BE2C (cell line): ENCODE measurements around the gene FCRL2.

ENCODE experiments used
- DNase-seq: peaks from one replicate; pipeline ENCODE4 v3.0.0-alpha.2; 2020
- H3K27me3 ChIP-seq: fragments of 250-450 bp; sonication (Bioruptor Pico); 2 replicates; pipeline ENCODE4 v1.5.1; 2020; ENCODE audit warnings: mild to moderate bottlenecking
- H3K36me3 ChIP-seq: fragments of 250-450 bp; sonication (Bioruptor Pico); 2 replicates; pipeline ENCODE4 v1.5.1; 2020; ENCODE audit warnings: mild to moderate bottlenecking
- H3K4me1 ChIP-seq: fragments of 250-450 bp; sonication (Bioruptor Pico); 2 replicates; pipeline ENCODE4 v1.5.1; 2020
- H3K4me3 ChIP-seq: 2 replicates; pipeline ENCODE4 v1.5.1; 2011; ENCODE audit warnings: low read depth, low read length
- H3K9me3 ChIP-seq: fragments of 250-450 bp; sonication (Bioruptor Pico); 2 replicates; pipeline ENCODE4 v1.5.1; 2020
- TF ChIP-seq, protein P1 (sequence below): IDR thresholded peaks from 2 replicates; pipeline ENCODE4 v1.5.1; 2012; ENCODE audit warnings: mild to moderate bottlenecking, low read depth, low read length

FCRL2 gene

DNA sequence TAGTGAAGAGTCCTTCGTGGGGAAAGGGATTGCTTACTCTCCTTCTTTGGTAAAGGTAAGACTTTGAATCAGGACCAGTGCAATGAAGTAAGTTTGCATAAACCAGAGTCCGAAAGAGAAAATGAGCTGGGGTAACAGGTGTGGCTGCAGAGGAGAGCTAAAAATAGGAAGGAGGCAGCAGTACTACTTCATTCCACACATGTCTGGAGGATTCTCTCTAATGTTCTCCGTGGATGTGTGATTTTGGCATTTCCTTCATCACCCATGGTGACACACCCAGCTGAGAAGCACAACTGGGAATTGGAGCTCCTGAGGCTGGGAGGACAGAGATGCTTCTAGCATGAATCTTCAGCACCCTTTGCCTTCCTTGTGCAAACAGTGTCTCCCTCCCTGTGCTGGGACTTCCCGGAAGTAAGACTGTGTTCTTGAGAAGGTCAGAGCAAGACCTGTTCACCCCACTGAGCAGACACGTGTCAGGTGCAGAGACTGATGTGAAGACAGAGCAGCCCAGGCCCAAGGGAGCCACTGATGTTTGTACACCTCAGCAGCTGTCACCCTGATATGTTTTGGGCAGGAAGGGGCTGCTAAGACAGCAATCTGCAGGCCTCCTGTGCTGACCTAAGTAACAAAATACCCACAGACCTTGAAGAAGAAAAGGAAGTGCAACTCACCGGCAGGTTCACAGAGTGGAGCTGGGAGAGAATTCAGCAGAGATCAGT lies 29.7 kb upstream of the FCRL2 start:
- no peak for DNase-seq
- Histone ChIP-seq H3K4me1 (no peaks in the 10 kb centered on the region), H3K9me3 (no peaks in the 10 kb centered on the region), H3K4me3 (no peak overlapping the region), H3K36me3 (no peaks in the 10 kb centered on the region), H3K27me3 (no peaks in the 10 kb centered on the region)
- TF ChIP-seq, protein P1, sequence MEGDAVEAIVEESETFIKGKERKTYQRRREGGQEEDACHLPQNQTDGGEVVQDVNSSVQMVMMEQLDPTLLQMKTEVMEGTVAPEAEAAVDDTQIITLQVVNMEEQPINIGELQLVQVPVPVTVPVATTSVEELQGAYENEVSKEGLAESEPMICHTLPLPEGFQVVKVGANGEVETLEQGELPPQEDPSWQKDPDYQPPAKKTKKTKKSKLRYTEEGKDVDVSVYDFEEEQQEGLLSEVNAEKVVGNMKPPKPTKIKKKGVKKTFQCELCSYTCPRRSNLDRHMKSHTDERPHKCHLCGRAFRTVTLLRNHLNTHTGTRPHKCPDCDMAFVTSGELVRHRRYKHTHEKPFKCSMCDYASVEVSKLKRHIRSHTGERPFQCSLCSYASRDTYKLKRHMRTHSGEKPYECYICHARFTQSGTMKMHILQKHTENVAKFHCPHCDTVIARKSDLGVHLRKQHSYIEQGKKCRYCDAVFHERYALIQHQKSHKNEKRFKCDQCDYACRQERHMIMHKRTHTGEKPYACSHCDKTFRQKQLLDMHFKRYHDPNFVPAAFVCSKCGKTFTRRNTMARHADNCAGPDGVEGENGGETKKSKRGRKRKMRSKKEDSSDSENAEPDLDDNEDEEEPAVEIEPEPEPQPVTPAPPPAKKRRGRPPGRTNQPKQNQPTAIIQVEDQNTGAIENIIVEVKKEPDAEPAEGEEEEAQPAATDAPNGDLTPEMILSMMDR: no peak

DNA sequence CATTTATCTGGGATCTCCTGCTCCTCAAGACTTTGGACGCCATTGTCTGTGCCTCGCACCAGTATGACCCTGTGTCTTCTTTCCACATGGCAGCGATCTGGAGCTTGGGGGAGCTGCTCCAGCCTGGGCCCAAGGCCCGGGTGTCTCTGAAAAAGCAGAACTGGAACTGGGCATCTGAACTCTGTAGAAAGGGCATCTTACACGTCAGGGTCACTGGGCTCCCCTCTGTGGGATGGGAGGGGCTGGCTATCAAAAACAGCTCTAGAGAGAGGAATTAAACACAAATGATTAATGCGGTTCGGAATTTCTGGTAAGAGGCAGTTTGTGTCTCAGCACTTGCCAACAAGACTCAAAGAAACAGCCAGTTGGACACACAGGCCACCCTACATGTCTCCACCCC lies 26.9 kb upstream of the FCRL2 start:
- Histone ChIP-seq H3K36me3 (no peaks in the 10 kb centered on the region), H3K27me3 (no peaks in the 10 kb centered on the region), H3K4me3 (no peak overlapping the region), H3K4me1 (no peaks in the 10 kb centered on the region), H3K9me3 (no peaks in the 10 kb centered on the region)
- no peak for DNase-seq
- TF ChIP-seq, protein P1: no peak

DNA sequence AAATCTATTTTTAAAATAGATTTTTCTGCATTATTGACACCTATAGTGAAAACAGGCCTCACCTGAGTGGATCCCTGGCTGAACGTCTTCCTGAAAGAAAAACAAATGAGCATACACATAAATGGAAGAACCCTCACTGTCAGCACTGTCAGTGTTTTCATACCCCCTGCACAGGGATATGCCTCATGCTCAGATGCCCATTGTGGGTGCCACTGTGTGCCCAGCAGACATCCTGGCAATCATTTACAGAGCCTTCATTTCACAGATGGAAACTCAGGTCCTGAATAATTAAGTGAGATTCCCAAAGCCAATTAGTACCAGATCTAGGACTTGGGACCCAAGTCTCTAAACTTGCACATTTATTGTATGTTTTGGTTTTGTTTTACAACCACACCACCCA lies 23.1 kb upstream of the FCRL2 start:
- H3K4me3 ChIP-seq: no peak overlapping the region
- H3K36me3 ChIP-seq: no peaks in the 10 kb centered on the region
- TF ChIP-seq, protein P1: no peak
- DNase-seq: no peak
- H3K27me3 ChIP-seq: no peaks in the 10 kb centered on the region
- no peaks in the 10 kb centered on the region for H3K9me3 ChIP-seq
- no peaks in the 10 kb centered on the region for H3K4me1 ChIP-seq

DNA sequence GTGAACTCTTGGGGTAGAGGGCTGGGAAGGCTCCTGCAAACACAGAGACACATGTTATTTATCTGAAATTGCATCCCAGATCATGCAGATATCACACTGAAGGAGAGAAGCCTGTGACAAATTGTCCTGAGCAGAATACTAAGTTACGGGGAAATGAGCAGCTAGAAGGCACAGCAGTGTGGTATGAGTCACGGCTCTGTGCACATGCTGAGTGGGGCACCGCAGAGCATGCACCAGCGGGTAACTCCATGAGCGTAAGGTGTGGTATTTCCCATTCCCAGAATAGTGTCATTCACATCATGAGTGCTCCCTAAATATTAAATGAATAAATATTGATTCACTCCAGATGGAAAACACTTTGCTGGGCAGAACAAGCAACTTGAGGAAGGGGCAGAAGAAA lies 21.3 kb upstream of the FCRL2 start:
- no peak for DNase-seq
- Histone ChIP-seq H3K4me1 (no peaks in the 10 kb centered on the region), H3K36me3 (no peaks in the 10 kb centered on the region), H3K27me3 (no peaks in the 10 kb centered on the region), H3K4me3 (no peak overlapping the region), H3K9me3 (no peaks in the 10 kb centered on the region)
- TF ChIP-seq, protein P1: no peak

DNA sequence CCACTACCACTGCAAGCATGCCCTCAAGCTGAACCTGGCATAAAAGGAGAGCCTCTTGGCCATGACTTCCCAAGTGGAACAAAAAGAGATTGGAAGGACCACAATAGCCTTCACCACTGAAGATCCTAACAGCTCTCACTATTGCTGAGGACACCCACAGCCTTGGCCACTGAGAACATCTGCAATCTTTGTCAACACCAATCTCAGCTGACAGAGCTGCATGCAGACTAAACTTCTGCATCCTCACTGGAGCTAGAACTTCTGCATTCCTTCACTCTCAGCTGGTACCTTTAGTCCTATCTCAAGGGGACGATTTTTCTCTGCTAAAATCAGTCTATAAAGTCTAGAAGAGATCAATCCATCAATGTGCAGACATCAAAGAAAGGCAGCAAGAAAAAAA lies 8.3 kb upstream of the FCRL2 start:
- no peak for DNase-seq
- TF ChIP-seq, protein P1: no peak
- no peaks in the 10 kb centered on the region for H3K36me3 ChIP-seq
- no peaks in the 10 kb centered on the region for H3K9me3 ChIP-seq
- H3K27me3 ChIP-seq: no peaks in the 10 kb centered on the region
- H3K4me3 ChIP-seq: no peak overlapping the region
- H3K4me1 ChIP-seq: no peaks in the 10 kb centered on the region

DNA sequence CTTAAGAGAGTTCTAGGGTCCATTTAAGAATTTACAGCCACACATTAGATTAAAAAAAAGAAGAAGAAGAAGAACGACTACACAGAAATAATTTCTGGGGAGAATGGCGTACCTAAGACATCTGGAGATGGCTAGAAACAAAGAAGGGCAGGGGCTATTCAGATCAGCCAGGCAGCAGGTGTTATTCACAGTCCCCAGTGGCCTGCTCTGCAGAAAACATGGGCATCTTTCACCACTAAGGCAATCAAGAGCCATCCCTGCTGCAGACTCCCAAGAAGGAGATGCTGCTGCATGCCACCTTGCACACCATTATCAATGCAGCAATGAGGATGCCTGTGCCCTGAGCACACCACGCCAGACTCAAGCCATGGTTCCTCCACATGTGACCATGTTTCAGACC lies 7.9 kb upstream of the FCRL2 start:
- DNase-seq: no peak
- Histone ChIP-seq H3K27me3 (no peaks in the 10 kb centered on the region), H3K9me3 (no peaks in the 10 kb centered on the region), H3K4me1 (no peaks in the 10 kb centered on the region), H3K4me3 (no peak overlapping the region), H3K36me3 (no peaks in the 10 kb centered on the region)
- TF ChIP-seq, protein P1: no peak
